IPS-15b (cell line): ENCODE data around the gene DNAJC21.
"Not testable (repeated sequence)": the region's sequence is repeated elsewhere in the genome, so short reads cannot be mapped to it uniquely, and the experiment has no call there.

ENCODE experiments used
- H3K27me3 ChIP-seq: one replicate; pipeline ENCODE4 v1.6.1; 2013; ENCODE audit warnings: low read length; ENCODE audit not compliant: control insufficient read depth, insufficient read depth
- H3K36me3 ChIP-seq: one replicate; pipeline ENCODE4 v1.6.1; 2013; ENCODE audit warnings: low read length; ENCODE audit not compliant: control insufficient read depth, insufficient read depth
- H3K4me1 ChIP-seq: one replicate; pipeline ENCODE4 v1.6.1; 2013; ENCODE audit warnings: mild to moderate bottlenecking, low read length; ENCODE audit not compliant: control insufficient read depth, insufficient read depth
- H3K4me3 ChIP-seq: one replicate; pipeline ENCODE4 v1.5.1; 2013; ENCODE audit warnings: low read depth, low read length
- H3K9ac ChIP-seq: one replicate; pipeline ENCODE4 v1.6.1; 2013; ENCODE audit warnings: low read depth, mild to moderate bottlenecking, low read length
- H3K9me3 ChIP-seq: one replicate; pipeline ENCODE4 v1.6.1; 2013; ENCODE audit warnings: mild to moderate bottlenecking, low read length; ENCODE audit not compliant: control insufficient read depth, insufficient read depth

The DNAJC21 gene

GRCh38 chr5:34900652-34901051 is 28.7 kb upstream of the DNAJC21 start:
- H3K27me3 ChIP-seq, result no peaks in the 10 kb centered on the region
- no peaks in the 10 kb centered on the region for H3K36me3 ChIP-seq
- H3K9ac ChIP-seq, result no peak overlapping the region

GRCh38 chr5:34903260-34903659 is 26.1 kb upstream of the DNAJC21 start:
- H3K36me3 ChIP-seq, result no peaks in the 10 kb centered on the region
- no peak overlapping the region for H3K4me3 ChIP-seq
- no peaks in the 10 kb centered on the region for H3K27me3 ChIP-seq

More at GRCh38 chr5:34900652-34901051, 28.7 kb upstream of the DNAJC21 start:
- H3K9me3 ChIP-seq, result no peaks in the 10 kb centered on the region
- no peak overlapping the region for H3K4me3 ChIP-seq
- H3K4me1 ChIP-seq, result no peaks in the 10 kb centered on the region

GRCh38 chr5:34905564-34905963 is 23.8 kb upstream of the DNAJC21 start:
- Histone ChIP-seq H3K4me3 (no peak overlapping the region), H3K9ac (no peak overlapping the region), H3K36me3 (no peaks in the 10 kb centered on the region), H3K4me1 (no peaks in the 10 kb centered on the region), H3K9me3 (no peaks in the 10 kb centered on the region), H3K27me3 (no peaks in the 10 kb centered on the region)

More at GRCh38 chr5:34903260-34903659, 26.1 kb upstream of the DNAJC21 start:
- no peak overlapping the region for H3K9ac ChIP-seq
- no peaks in the 10 kb centered on the region for H3K9me3 ChIP-seq
- H3K4me1 ChIP-seq, result no peaks in the 10 kb centered on the region

- Histone ChIP-seq H3K4me1 (peaks cover 6% of the 10 kb centered on the region), H3K27me3 (no peaks in the 10 kb centered on the region), H3K36me3 (peaks cover 5% of the 10 kb centered on the region), H3K4me3 (no peak overlapping the region), H3K9me3 (no peaks in the 10 kb centered on the region), H3K9ac (no peak overlapping the region)
Observed at GRCh38 chr5:34913072-34913471, 16.3 kb upstream of the DNAJC21 start.

- H3K27me3 ChIP-seq, result no peaks in the 10 kb centered on the region
- peaks cover 6% of the 10 kb centered on the region for H3K4me1 ChIP-seq
- peak overlapping the region; percentile 62 for H3K4me3 ChIP-seq
- peak overlapping the region; percentile 97 for H3K9ac ChIP-seq
- no peaks in the 10 kb centered on the region for H3K9me3 ChIP-seq
- H3K36me3 ChIP-seq, result peaks cover 5% of the 10 kb centered on the region
Observed at GRCh38 chr5:34914671-34915138, 14.7 kb upstream of the DNAJC21 start.

- peaks cover 6% of the 10 kb centered on the region for H3K36me3 ChIP-seq
- peak within 1 kb of the TSS; percentile 62 for H3K4me3 ChIP-seq
- peak within 1 kb of the TSS; percentile 97 for H3K9ac ChIP-seq
- H3K4me1 ChIP-seq, result peaks cover 6% of the 10 kb centered on the region
- H3K9me3 ChIP-seq, result no peaks in the 10 kb centered on the region
- H3K27me3 ChIP-seq, result no peaks in the 10 kb centered on the region
Observed at GRCh38 chr5:34915139-34915855, 14.1 kb upstream of the DNAJC21 start, which contains the start of the genes BRIX1 and RAD1. BRIX1 (plus strand) TSS chr5:34915711; CDS start chr5:34915739, 28 bp downstream. RAD1 (minus strand) TSS chr5:34915504; CDS start chr5:34914892, 612 bp downstream.

GRCh38 chr5:34915856-34916192 is 13.5 kb upstream of the DNAJC21 start:
- Histone ChIP-seq H3K4me3 (peak overlapping the region; percentile 62), H3K9ac (peak overlapping the region; percentile 97), H3K27me3 (no peaks in the 10 kb centered on the region), H3K36me3 (peaks cover 9% of the 10 kb centered on the region), H3K4me1 (peaks cover 6% of the 10 kb centered on the region), H3K9me3 (no peaks in the 10 kb centered on the region)

- peaks cover 9% of the 10 kb centered on the region for H3K36me3 ChIP-seq
- peaks cover 6% of the 10 kb centered on the region for H3K4me1 ChIP-seq
- peak overlapping the region; percentile 62 for H3K4me3 ChIP-seq
- peak overlapping the region; percentile 97 for H3K9ac ChIP-seq
- no peaks in the 10 kb centered on the region for H3K27me3 ChIP-seq
- no peaks in the 10 kb centered on the region for H3K9me3 ChIP-seq
Observed at GRCh38 chr5:34916518-34916917, 12.8 kb upstream of the DNAJC21 start.

GRCh38 chr5:34918025-34918424 is 11.3 kb upstream of the DNAJC21 start:
- Histone ChIP-seq H3K27me3 (no peaks in the 10 kb centered on the region), H3K36me3 (peaks cover 6% of the 10 kb centered on the region), H3K9ac (no peak overlapping the region), H3K4me3 (no peak overlapping the region), H3K4me1 (peaks cover 6% of the 10 kb centered on the region), H3K9me3 (no peaks in the 10 kb centered on the region)

- Histone ChIP-seq H3K9me3 (no peaks in the 10 kb centered on the region), H3K4me3 (no peak overlapping the region), H3K27me3 (no peaks in the 10 kb centered on the region), H3K4me1 (peaks cover under 1% of the 10 kb centered on the region), H3K9ac (no peak overlapping the region), H3K36me3 (peaks cover 17% of the 10 kb centered on the region)
Observed at GRCh38 chr5:34919077-34919476, 10.3 kb upstream of the DNAJC21 start.

GRCh38 chr5:34923256-34923655 is 6.1 kb upstream of the DNAJC21 start:
- H3K4me1 ChIP-seq, H3K9ac ChIP-seq: not testable (repeated sequence)

More at GRCh38 chr5:34923256-34923655, 6.1 kb upstream of the DNAJC21 start:
- not testable (repeated sequence) for H3K27me3 ChIP-seq, H3K9me3 ChIP-seq, H3K4me3 ChIP-seq
- peaks cover 17% of the 10 kb centered on the region for H3K36me3 ChIP-seq
